OCI-LY3 (cell line): ENCODE measurements around the gene MSI2.

Experiments
- CTCF ChIP-seq: fragments of 200-600, 300-600 bp; sonication (generic); IDR thresholded peaks from 2 replicates; pipeline ENCODE4 v1.5.1; 2014; ENCODE audit warnings: antibody characterized with exemption, low read length, low read depth
- EZH2phosphoT487 ChIP-seq: fragments of 200-600 bp; shearing (Covaris generic); IDR thresholded peaks from 2 replicates; pipeline ENCODE4 v1.6.1; 2018; ENCODE audit warnings: antibody characterized with exemption, mixed run types, low read depth

- peak; percentile 57 for TF ChIP-seq CTCF
- no peak for TF ChIP-seq EZH2phosphoT487
These were observed 348.7 kb downstream of the MSI2 start for GRCh38 chr17:57604771-57605674.
